PC-9 (cell line): ENCODE results near the gene ACTRT3. TPM values are rescaled to one million over a fixed set of nuclear protein-coding genes. Genes with fewer than 3 reads are reported as not detected.

ENCODE experiments used
- BruUV-seq: library from RNA; stranded (reverse); fragments of 400-500 nt; replicated peaks from 2 replicates; lab custom pipeline; 2021; lab: Mats Ljungman, UMichigan
- CTCF ChIA-PET: fragments of 300-600 bp; sonication (Branson Sonifier 250); formaldehyde crosslinking; loops from one replicate; lab custom pipeline; 2022; ENCODE audit warnings: antibody characterized with exemption; lab: Charles Lee
- POLR2A ChIA-PET: fragments of 300-600 bp; sonication (Branson Sonifier 250); formaldehyde crosslinking; loops from one replicate; lab custom pipeline; 2022; ENCODE audit warnings: antibody characterized with exemption; ENCODE audit not compliant: unreplicated experiment; lab: Charles Lee
- DNase-seq, 2 experiments: peaks; one replicate each; pipeline versions ENCODE4 v3.0.0 to v3.0.0-alpha.2; 2015 to 2022; ENCODE audit warnings: mixed read lengths in 1 of 2
- H2AFZ ChIP-seq: fragments of 200-600 bp; sonication (generic); 2 replicates; pipeline ENCODE4 v1.8.1; 2017; ENCODE audit warnings: antibody characterized with exemption
- H3F3A ChIP-seq: fragments of 200-600 bp; sonication (generic); 2 replicates; pipeline ENCODE4 v1.8.1; 2017; ENCODE audit warnings: antibody characterized with exemption, mild to moderate bottlenecking, low read depth; ENCODE audit not compliant: insufficient read depth
- H3K27ac ChIP-seq: fragments of 200-600 bp; sonication (generic); 2 replicates; pipeline ENCODE4 v1.6.1; 2016; ENCODE audit warnings: mixed run types
- H3K27me3 ChIP-seq: fragments of 200-600 bp; sonication (generic); 2 replicates; pipeline ENCODE4 v1.6.1; 2016; ENCODE audit warnings: low read depth, mixed run types; ENCODE audit not compliant: insufficient read depth
- H3K36me3 ChIP-seq: fragments of 200-600 bp; sonication (generic); 2 replicates; pipeline ENCODE4 v1.6.1; 2016; ENCODE audit warnings: low read depth, mixed run types
- H3K4me1 ChIP-seq: fragments of 200-600 bp; sonication (generic); replicated peaks from 2 replicates; pipeline ENCODE4 v1.6.1; 2016; ENCODE audit warnings: mixed run types; ENCODE audit not compliant: insufficient read depth
- H3K4me2 ChIP-seq: fragments of 200-600 bp; sonication (generic); 2 replicates; pipeline ENCODE4 v1.6.1; 2017; ENCODE audit warnings: mixed run types
- H3K4me3 ChIP-seq: fragments of 200-600 bp; sonication (generic); 2 replicates; pipeline ENCODE4 v1.6.1; 2016; ENCODE audit warnings: mixed run types
- H3K79me2 ChIP-seq: fragments of 200-600 bp; sonication (generic); 2 replicates; pipeline ENCODE4 v1.6.1; 2017; ENCODE audit warnings: low read depth, mixed run types
- H3K9me2 ChIP-seq: fragments of 200-600 bp; sonication (generic); 2 replicates; pipeline ENCODE4 v1.8.1; 2017; ENCODE audit warnings: mild to moderate bottlenecking; ENCODE audit not compliant: insufficient read depth
- H3K9me3 ChIP-seq: fragments of 200-600 bp; sonication (generic); 2 replicates; pipeline ENCODE4 v1.8.1; 2016; ENCODE audit warnings: low read depth; ENCODE audit not compliant: insufficient read depth
- H4K20me1 ChIP-seq: fragments of 200-600 bp; sonication (generic); 2 replicates; pipeline ENCODE4 v1.8.1; 2017; ENCODE audit not compliant: insufficient read depth
- EZH2 ChIP-seq: fragments of 200-600 bp; sonication (generic); IDR thresholded peaks from 2 replicates; pipeline ENCODE4 v1.8.0; 2017; ENCODE audit warnings: antibody characterized with exemption, low read depth
- intact Hi-C: fragments of 100-400 bp; cut with micrococcal nuclease; formaldehyde crosslinking; loops from one replicate; pipeline ENCODE4 v1.10.0; 2022; ENCODE audit not compliant: unreplicated experiment
- total RNA-seq: library from RNA; stranded (reverse); gene quantifications from 2 replicates; pipeline ENCODE4 v1.2.3, GENCODE V29; 2021
- TF ChIP-seq, protein P1 (sequence below): fragments of 200-600 bp; sonication (generic); conservative IDR thresholded peaks from 2 replicates; pipeline ENCODE4 v1.6.1; 2017; ENCODE audit warnings: mixed run types, antibody characterized with exemption, mild to moderate bottlenecking, moderate library complexity

The ACTRT3 gene
- total RNA-seq, 1 experiment from 2014 or later = 2.4 TPM

DNA sequence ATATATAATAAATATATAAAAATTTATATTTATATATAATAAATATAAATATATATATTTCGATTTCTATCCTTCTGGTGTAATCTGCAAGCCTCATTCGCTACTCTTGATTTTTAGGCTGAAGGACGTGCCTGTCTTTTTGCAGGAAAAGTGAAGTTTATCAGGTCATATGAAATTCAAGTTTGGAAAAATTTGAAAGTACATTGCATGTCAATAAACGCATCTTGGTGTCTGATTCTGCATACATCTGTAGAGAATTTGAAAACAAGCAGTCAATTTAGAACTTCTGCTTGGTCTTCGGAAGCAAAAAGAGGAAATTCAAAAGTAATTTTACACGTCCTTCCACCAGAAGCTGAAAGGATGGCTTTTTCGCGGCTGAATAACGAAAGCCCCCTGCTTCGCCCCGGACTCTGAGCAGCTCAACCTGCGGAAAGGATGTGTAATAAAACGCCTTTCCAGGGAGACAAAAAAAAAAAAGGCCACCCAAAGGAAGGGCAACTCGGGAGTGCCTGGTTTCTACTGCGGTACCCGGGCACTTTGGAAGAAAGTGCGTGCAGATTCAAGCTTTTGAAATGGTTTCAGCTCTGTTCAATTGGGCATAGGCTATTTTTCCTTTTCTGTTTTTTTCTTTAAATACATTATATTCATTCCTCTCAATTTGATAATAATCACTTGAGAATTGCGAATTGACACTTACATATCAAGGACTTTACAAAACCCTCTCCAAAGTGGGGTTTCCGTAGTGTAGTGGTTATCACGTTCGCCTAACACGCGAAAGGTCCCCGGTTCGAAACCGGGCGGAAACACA is 2.3 kb upstream of the ACTRT3 start:
- peak; percentile 73 to 77 for DNase-seq
- peak overlapping the region; percentile 86 for H3K4me2 ChIP-seq
- H3K9me2 ChIP-seq = no peaks in the 10 kb centered on the region
- no peak for TF ChIP-seq EZH2
- peaks cover 31% of the 10 kb centered on the region for H3K79me2 ChIP-seq
- intact Hi-C loops = loop anchor here (2.0 kb wide), 2 partner anchors 41 to 585 kb away; partner anchors contain the start of genes LRRC34, LRRIQ4 and SKIL
- H3K4me3 ChIP-seq = peak overlapping the region; percentile 84
- H3K27ac ChIP-seq = peak overlapping the region; percentile 92
- peaks cover 13% of the 10 kb centered on the region for H4K20me1 ChIP-seq
- H3K27me3 ChIP-seq = no peaks in the 10 kb centered on the region
- no TSS peak for BruUV-seq
- H3K36me3 ChIP-seq = 0 out of 2 replicates have a peak, but pooled peaks cover 20% of the 10 kb centered on the region
- CTCF ChIA-PET = interaction anchor here (0.5 to 0.7 kb wide), 5 partner anchors 109 to 1358 kb away, joined by 3 to 5 read pairs (median 3); no protein-coding TSS in a partner anchor
- H2AFZ ChIP-seq = peak overlapping the region; percentile 100
- H3K9me3 ChIP-seq = no peaks in the 10 kb centered on the region
- peaks cover 53% of the 10 kb centered on the region for H3F3A ChIP-seq
- H3K4me1 ChIP-seq = peaks cover 13% of the 10 kb centered on the region
- POLR2A ChIA-PET = interaction anchor here (0.6 to 0.7 kb wide), 7 partner anchors 29 to 1686 kb away, joined by 4 to 12 read pairs (median 5); no protein-coding TSS in a partner anchor

DNA sequence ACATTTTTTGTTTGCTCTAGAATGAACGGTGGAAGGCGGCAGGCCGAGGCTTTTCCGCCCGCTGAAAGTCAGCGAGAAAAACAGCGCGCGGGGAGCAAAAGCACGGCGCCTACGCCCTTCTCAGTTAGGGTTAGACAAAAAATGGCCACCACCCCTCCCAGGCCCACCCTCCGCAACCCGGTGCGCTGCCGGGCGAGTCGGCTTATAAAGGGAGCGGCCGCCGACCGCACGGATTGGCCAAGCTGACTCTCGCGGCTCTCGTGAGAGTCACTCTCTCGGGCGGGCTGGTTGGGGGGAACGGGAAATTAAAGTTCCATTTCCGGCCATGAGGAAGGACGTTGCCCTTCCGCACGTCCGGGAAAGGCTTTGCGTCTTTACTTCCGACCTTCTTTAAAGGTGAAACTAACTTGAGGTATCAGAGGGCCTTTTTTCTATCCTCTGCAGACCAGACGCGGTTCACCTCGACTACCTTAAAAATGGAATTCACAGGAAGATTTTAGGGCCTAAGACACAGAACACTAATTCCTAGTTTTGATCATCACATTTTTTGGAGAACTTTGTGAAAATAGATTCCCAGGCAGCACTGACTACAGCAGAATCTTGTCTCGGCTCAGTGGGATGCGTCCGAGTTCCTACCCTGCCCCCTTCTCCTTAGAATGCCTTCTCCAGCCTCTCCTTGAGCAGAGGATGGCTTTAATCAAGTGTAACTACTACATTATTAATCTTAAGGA is 4.3 kb downstream of the ACTRT3 start, which contains the start of gene TERC:
TERC (minus strand) TSS at position 179 of the 731 bp plus-strand sequence.
- peaks cover 6% of the 10 kb centered on the region; the same call in 1 of the 2 replicates for H3K9me3 ChIP-seq
- no peaks in the 10 kb centered on the region for H3K9me2 ChIP-seq
- ChIA-PET CTCF (interaction anchor here (0.5 kb wide), 1 partner anchor 851 kb away, joined by 4 read pairs; no protein-coding TSS in a partner anchor), POLR2A (interaction anchor here (0.6 to 0.7 kb wide), 4 partner anchors 98 to 1152 kb away, joined by 3 to 11 read pairs (median 4); no protein-coding TSS in a partner anchor)
- 0 out of 2 replicates have a peak, but pooled peaks cover 6% of the 10 kb centered on the region for H3K79me2 ChIP-seq
- peak within 1 kb of the TSS; percentile 99 for H2AFZ ChIP-seq
- H3K27me3 ChIP-seq = no peaks in the 10 kb centered on the region
- BruUV-seq = TSS peak; percentile 82
- H3K4me2 ChIP-seq = peak within 1 kb of the TSS; percentile 80
- DNase-seq = peak; percentile 93 to 96
- H3F3A ChIP-seq = peaks cover 60% of the 10 kb centered on the region
- no peaks in the 10 kb centered on the region for H4K20me1 ChIP-seq
- peaks cover 5% of the 10 kb centered on the region; the same call in 1 of the 2 replicates for H3K4me1 ChIP-seq
- H3K27ac ChIP-seq = peak within 1 kb of the TSS; percentile 75
- no peaks in the 10 kb centered on the region for H3K36me3 ChIP-seq
- TF ChIP-seq, protein P1, sequence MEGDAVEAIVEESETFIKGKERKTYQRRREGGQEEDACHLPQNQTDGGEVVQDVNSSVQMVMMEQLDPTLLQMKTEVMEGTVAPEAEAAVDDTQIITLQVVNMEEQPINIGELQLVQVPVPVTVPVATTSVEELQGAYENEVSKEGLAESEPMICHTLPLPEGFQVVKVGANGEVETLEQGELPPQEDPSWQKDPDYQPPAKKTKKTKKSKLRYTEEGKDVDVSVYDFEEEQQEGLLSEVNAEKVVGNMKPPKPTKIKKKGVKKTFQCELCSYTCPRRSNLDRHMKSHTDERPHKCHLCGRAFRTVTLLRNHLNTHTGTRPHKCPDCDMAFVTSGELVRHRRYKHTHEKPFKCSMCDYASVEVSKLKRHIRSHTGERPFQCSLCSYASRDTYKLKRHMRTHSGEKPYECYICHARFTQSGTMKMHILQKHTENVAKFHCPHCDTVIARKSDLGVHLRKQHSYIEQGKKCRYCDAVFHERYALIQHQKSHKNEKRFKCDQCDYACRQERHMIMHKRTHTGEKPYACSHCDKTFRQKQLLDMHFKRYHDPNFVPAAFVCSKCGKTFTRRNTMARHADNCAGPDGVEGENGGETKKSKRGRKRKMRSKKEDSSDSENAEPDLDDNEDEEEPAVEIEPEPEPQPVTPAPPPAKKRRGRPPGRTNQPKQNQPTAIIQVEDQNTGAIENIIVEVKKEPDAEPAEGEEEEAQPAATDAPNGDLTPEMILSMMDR = no peak
- no peak for TF ChIP-seq EZH2
- peak within 1 kb of the TSS; percentile 99 for H3K4me3 ChIP-seq
- intact Hi-C loops = loop anchor here (2.0 to 5.0 kb wide), 2 partner anchors 1044 to 1802 kb away; no protein-coding TSS in a partner anchor

DNA sequence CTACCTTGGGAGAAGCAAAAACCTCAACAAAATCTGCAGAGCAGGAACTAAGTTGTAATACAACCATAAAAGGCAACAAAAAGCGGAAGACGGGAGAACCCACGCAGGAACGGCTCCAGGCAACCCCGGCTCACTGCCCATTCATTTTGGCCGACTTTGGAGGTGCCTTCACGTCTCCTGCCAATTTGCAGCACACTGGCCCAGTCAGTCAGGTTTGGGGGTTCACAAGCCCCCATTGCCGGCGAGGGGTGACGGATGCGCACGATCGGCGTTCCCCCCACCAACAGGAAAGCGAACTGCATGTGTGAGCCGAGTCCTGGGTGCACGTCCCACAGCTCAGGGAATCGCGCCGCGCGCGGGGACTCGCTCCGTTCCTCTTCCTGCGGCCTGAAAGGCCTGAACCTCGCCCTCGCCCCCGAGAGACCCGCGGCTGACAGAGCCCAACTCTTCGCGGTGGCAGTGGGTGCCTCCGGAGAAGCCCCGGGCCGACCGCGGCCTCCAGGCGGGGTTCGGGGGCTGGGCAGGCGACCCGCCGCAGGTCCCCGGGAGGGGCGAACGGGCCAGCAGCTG is 5.0 kb downstream of the ACTRT3 start:
- intact Hi-C loops = loop anchor here (2.0 to 5.0 kb wide), 2 partner anchors 1044 to 1803 kb away; no protein-coding TSS in a partner anchor
- peak; percentile 43 to 50 for DNase-seq
- ChIA-PET CTCF (interaction anchor here (0.5 kb wide), 1 partner anchor 852 kb away, joined by 4 read pairs; no protein-coding TSS in a partner anchor), POLR2A (interaction anchor here (0.6 to 0.7 kb wide), 2 partner anchors 98 to 1152 kb away, joined by 3 read pairs; no protein-coding TSS in a partner anchor)
- Histone ChIP-seq H3K9me2 (no peaks in the 10 kb centered on the region), H2AFZ (peak overlapping the region; percentile 99), H4K20me1 (no peaks in the 10 kb centered on the region), H3K9me3 (peaks cover 6% of the 10 kb centered on the region; the same call in 1 of the 2 replicates), H3K4me1 (peaks cover 5% of the 10 kb centered on the region; the same call in 1 of the 2 replicates), H3K4me3 (peak overlapping the region; percentile 99), H3K27me3 (no peaks in the 10 kb centered on the region), H3K36me3 (no peaks in the 10 kb centered on the region), H3K4me2 (peak overlapping the region; percentile 80), H3K79me2 (0 out of 2 replicates have a peak, but pooled peaks cover 6% of the 10 kb centered on the region), H3K27ac (peak overlapping the region; percentile 75), H3F3A (peaks cover 56% of the 10 kb centered on the region)
- no peak for TF ChIP-seq EZH2
- TF ChIP-seq, protein P1 = no peak
- TSS peak; percentile 93 for BruUV-seq
